Measurements from ENCODE around the gene IPO4. TPM values are rescaled to one million over a fixed set of nuclear protein-coding genes. Genes with fewer than 3 reads are reported as not detected.

IPO4 gene
- total and polyA plus RNA-seq, 4 donors, result 13.6 to 32.9 (median 23.0) TPM

- Histone ChIP-seq H3K9ac (ENCODE audit: low read depth in 1 of 2, low read length in 2 of 2) (peak overlapping the region in 1 of 2 donors; percentile 62), H3K36me3 (ENCODE audit: control insufficient read depth in 4 of 4, insufficient read depth in 3 of 4, low read depth in 1 of 4, low read length in 3 of 4) (no peaks in the 10 kb centered on the region), H3K27ac (ENCODE audit: low read depth in 1 of 2, low read length in 2 of 2) (peak overlapping the region; percentile 72 to 83), H3K9me3 (ENCODE audit: control insufficient read depth in 4 of 4, low read length in 3 of 4) (no peaks in the 10 kb centered on the region), H3K4me3 (ENCODE audit: low read depth in 1 of 3, low read length in 3 of 3) (peak overlapping the region in 1 of 3 donors; percentile 30), H3K4me1 (ENCODE audit: control insufficient read depth in 4 of 4, insufficient read depth in 4 of 4, low read length in 3 of 4) (peaks cover 10 to 47% (median 37%) of the 10 kb centered on the region in 4 donors), H3K27me3 (ENCODE audit: control insufficient read depth in 4 of 4, insufficient read depth in 4 of 4, low read length in 3 of 4) (no peaks in the 10 kb centered on the region)
- TF ChIP-seq CTCF (IDR thresholded peaks at IDR 0.05; ENCODE audit: low read depth, low read length, missing input control), result no peak
- no peak for TF ChIP-seq EGR1 (IDR thresholded peaks at IDR 0.05; ENCODE audit: low read depth in 2 of 2)
- TF ChIP-seq REST (IDR thresholded peaks at IDR 0.05), result no peak
- no peak for TF ChIP-seq TAF1 (conservative IDR thresholded peaks at IDR 0.05)
- no peak for TF ChIP-seq HNF4G (IDR thresholded peaks at IDR 0.05)
- no peak for TF ChIP-seq SP1 (IDR thresholded peaks at IDR 0.05)
- TF ChIP-seq YY1 (IDR thresholded peaks at IDR 0.05), result no peak
- TF ChIP-seq RXRA (IDR thresholded peaks at IDR 0.05), result no peak
- TF ChIP-seq GABPA (IDR thresholded peaks at IDR 0.05 in 1 of 2, conservative IDR thresholded peaks at IDR 0.05 in 1 of 2), result no peak
- 51% methylated on average over 24 of the region's 24 CpGs for WGBS
- DNase-seq (ENCODE audit: low spot score), result no peak
These were observed 56.4 kb downstream of the IPO4 start for GRCh38 chr14:24132061-24132685.

- H3K9ac ChIP-seq (ENCODE audit: low read depth in 1 of 2, low read length in 2 of 2), result peak overlapping the region in 1 of 2 donors; percentile 62
- H3K9me3 ChIP-seq (ENCODE audit: control insufficient read depth in 4 of 4, low read length in 3 of 4), result no peaks in the 10 kb centered on the region
- no peak for DNase-seq (ENCODE audit: low spot score)
- no peaks in the 10 kb centered on the region for H3K27me3 ChIP-seq (ENCODE audit: control insufficient read depth in 4 of 4, insufficient read depth in 4 of 4, low read length in 3 of 4)
- WGBS, result 42% methylated on average over 15 of the region's 15 CpGs
- H3K4me1 ChIP-seq (ENCODE audit: control insufficient read depth in 4 of 4, insufficient read depth in 4 of 4, low read length in 3 of 4), result peaks cover 7 to 40% (median 31%) of the 10 kb centered on the region in 4 donors
- peak overlapping the region; percentile 72 to 83 for H3K27ac ChIP-seq (ENCODE audit: low read depth in 1 of 2, low read length in 2 of 2)
- peak overlapping the region in 1 of 3 donors; percentile 30 for H3K4me3 ChIP-seq (ENCODE audit: low read depth in 1 of 3, low read length in 3 of 3)
- no peak for TF ChIP-seq MAX (IDR thresholded peaks at IDR 0.05)
- TF ChIP-seq RAD21 (IDR thresholded peaks at IDR 0.05), result no peak
- TF ChIP-seq REST (IDR thresholded peaks at IDR 0.05), result no peak
- TF ChIP-seq FOXA1 (IDR thresholded peaks at IDR 0.05), result no peak
- TF ChIP-seq GABPA (IDR thresholded peaks at IDR 0.05 in 1 of 2, conservative IDR thresholded peaks at IDR 0.05 in 1 of 2), result no peak
- no peak for TF ChIP-seq TAF1 (conservative IDR thresholded peaks at IDR 0.05)
- no peak for TF ChIP-seq JUND (IDR thresholded peaks at IDR 0.05)
- TF ChIP-seq RXRA (IDR thresholded peaks at IDR 0.05), result no peak
- no peak for TF ChIP-seq EGR1 (IDR thresholded peaks at IDR 0.05; ENCODE audit: low read depth in 2 of 2)
- no peak for TF ChIP-seq HNF4G (IDR thresholded peaks at IDR 0.05)
- TF ChIP-seq ZBTB33 (IDR thresholded peaks at IDR 0.05), result no peak
- no peak for TF ChIP-seq HNF4A (conservative IDR thresholded peaks at IDR 0.05)
- no peak for TF ChIP-seq CTCF (IDR thresholded peaks at IDR 0.05; ENCODE audit: low read depth, low read length, missing input control)
- no peak for TF ChIP-seq NR2F2 (IDR thresholded peaks at IDR 0.05)
- no peak for TF ChIP-seq SP1 (IDR thresholded peaks at IDR 0.05)
- H3K36me3 ChIP-seq (ENCODE audit: control insufficient read depth in 4 of 4, insufficient read depth in 3 of 4, low read depth in 1 of 4, low read length in 3 of 4), result no peaks in the 10 kb centered on the region
These were observed 57.1 kb downstream of the IPO4 start for GRCh38 chr14:24131549-24131966.

Measured in liver (tissue), 9 donors.